ENCODE measurements around the gene VAMP5.
"Not testable (repeated sequence)": the region's sequence is repeated elsewhere in the genome, so short reads cannot be mapped to it uniquely, and the experiment has no call there.

- TF ChIP-seq CTCF (IDR thresholded peaks at IDR 0.05; ENCODE audit: insufficient read depth, low read depth, low read length); EZH2 (IDR thresholded peaks at IDR 0.05; ENCODE audit: insufficient read depth, low read length): not testable (repeated sequence)
These were observed 39.1 kb upstream of the VAMP5 start for GRCh38 chr2:85544915-85545779.

All from astrocyte (in vitro differentiated cells and primary cell).